ENCODE results near the gene PLCB2. TPM values are rescaled to one million over a fixed set of nuclear protein-coding genes. Genes with fewer than 3 reads are reported as not detected.
A peak's percentile ranks its signal among the peaks of the same experiment; 100 is the strongest.

The PLCB2 gene
- total and polyA plus RNA-seq, 9 of the 15 experiments (the other 6 are each of a cell fraction or from before 2014, with no cell fraction given), result 0.37 to 12.3 (median 8.0) TPM

GRCh38 chr15:40274350-40275274, 33.1 kb downstream of the PLCB2 start (continued):
- TF ChIP-seq ZBTB12 (CRISPR knock-in tag; IDR thresholded peaks at IDR 0.05) (no peak), PML (IDR thresholded peaks at IDR 0.05; ENCODE audit: low read length) (no peak), ZNF764 (CRISPR knock-in tag; IDR thresholded peaks at IDR 0.05; ENCODE audit: low read depth) (no peak), MTA2 (IDR thresholded peaks at IDR 0.05; ENCODE audit: low read depth) (no peak), ZNF444 (CRISPR knock-in tag; IDR thresholded peaks at IDR 0.05) (no peak), CAMTA2 (CRISPR knock-in tag; conservative IDR thresholded peaks at IDR 0.05) (no peak), POU5F1 (IDR thresholded peaks at IDR 0.05; ENCODE audit: borderline replicate concordance, low read depth, low read length, partially characterized antibody) (no peak), ZNF41 (CRISPR knock-in tag; conservative IDR thresholded peaks at IDR 0.05) (no peak), SP1 (CRISPR knock-in tag; IDR thresholded peaks at IDR 0.05) (peak; percentile 60), MCM3 (IDR thresholded peaks at IDR 0.05) (no peak), ZNF324 (CRISPR knock-in tag; IDR thresholded peaks at IDR 0.05) (no peak), POLR3A (IDR thresholded peaks at IDR 0.05; ENCODE audit: borderline replicate concordance, extremely low read depth, insufficient read depth, insufficient read length) (no peak), COPS2 (conservative IDR thresholded peaks at IDR 0.05) (no peak), JUN (IDR thresholded peaks at IDR 0.05; ENCODE audit: borderline replicate concordance, low read depth, low read length) (peak; percentile 74), JUN (CRISPR knock-in tag; IDR thresholded peaks at IDR 0.05; ENCODE audit: borderline replicate concordance) (no peak), NFIX (CRISPR knock-in tag; IDR thresholded peaks at IDR 0.05; ENCODE audit: low read depth) (no peak), CHD1 (IDR thresholded peaks at IDR 0.05; ENCODE audit: low read length) (no peak), NKRF (IDR thresholded peaks at IDR 0.05; ENCODE audit: borderline replicate concordance) (no peak), PHB (CRISPR knock-in tag; IDR thresholded peaks at IDR 0.05) (no peak)
- TF ChIP-seq, protein P1, sequence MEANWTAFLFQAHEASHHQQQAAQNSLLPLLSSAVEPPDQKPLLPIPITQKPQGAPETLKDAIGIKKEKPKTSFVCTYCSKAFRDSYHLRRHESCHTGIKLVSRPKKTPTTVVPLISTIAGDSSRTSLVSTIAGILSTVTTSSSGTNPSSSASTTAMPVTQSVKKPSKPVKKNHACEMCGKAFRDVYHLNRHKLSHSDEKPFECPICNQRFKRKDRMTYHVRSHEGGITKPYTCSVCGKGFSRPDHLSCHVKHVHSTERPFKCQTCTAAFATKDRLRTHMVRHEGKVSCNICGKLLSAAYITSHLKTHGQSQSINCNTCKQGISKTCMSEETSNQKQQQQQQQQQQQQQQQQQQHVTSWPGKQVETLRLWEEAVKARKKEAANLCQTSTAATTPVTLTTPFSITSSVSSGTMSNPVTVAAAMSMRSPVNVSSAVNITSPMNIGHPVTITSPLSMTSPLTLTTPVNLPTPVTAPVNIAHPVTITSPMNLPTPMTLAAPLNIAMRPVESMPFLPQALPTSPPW (CRISPR knock-in tag; IDR thresholded peaks at IDR 0.05), result peak; percentile 54; the same call in 1 of the 2 replicates
- TF ChIP-seq, protein P2, sequence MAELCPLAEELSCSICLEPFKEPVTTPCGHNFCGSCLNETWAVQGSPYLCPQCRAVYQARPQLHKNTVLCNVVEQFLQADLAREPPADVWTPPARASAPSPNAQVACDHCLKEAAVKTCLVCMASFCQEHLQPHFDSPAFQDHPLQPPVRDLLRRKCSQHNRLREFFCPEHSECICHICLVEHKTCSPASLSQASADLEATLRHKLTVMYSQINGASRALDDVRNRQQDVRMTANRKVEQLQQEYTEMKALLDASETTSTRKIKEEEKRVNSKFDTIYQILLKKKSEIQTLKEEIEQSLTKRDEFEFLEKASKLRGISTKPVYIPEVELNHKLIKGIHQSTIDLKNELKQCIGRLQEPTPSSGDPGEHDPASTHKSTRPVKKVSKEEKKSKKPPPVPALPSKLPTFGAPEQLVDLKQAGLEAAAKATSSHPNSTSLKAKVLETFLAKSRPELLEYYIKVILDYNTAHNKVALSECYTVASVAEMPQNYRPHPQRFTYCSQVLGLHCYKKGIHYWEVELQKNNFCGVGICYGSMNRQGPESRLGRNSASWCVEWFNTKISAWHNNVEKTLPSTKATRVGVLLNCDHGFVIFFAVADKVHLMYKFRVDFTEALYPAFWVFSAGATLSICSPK (IDR thresholded peaks at IDR 0.05; ENCODE audit: borderline replicate concordance), result no peak
